ENCODE data around the gene LHX5.
"Not testable (repeated sequence)": the region's sequence is repeated elsewhere in the genome, so short reads cannot be mapped to it uniquely, and the experiment has no call there.

Gene LHX5

DNA sequence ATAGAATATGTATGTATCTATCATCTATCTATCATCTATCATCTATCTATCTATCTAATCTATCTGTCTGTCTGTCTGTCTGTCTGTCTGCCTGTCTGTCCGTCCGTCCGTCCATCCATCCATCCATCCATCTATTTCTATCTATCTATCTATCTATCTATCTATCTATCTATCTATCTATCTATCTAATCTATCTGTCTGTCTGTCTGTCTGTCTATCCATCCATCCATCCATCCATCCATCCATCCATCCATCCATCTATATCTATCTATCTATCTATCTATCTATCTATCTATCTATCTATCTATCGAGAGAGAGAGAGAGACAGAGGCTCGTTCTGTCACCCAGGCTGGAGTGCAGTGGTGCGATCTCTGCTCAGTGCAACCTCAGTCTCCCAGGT is 24.3 kb upstream of the LHX5 start:
- not testable (repeated sequence) for H3K27ac Mint-ChIP-seq (ENCODE audit: low read depth); H3K36me3 Mint-ChIP-seq (ENCODE audit: insufficient read depth); ATAC-seq (replicated peaks; ENCODE audit: extremely low read depth, poor library complexity, severe bottlenecking); H3K9me3 Mint-ChIP-seq; H3K4me1 Mint-ChIP-seq; H3K4me3 Mint-ChIP-seq; DNase-seq (ENCODE audit: low spot score in 2 of 2)
- H3K27me3 Mint-ChIP-seq: peaks cover 24% of the 10 kb centered on the region

DNA sequence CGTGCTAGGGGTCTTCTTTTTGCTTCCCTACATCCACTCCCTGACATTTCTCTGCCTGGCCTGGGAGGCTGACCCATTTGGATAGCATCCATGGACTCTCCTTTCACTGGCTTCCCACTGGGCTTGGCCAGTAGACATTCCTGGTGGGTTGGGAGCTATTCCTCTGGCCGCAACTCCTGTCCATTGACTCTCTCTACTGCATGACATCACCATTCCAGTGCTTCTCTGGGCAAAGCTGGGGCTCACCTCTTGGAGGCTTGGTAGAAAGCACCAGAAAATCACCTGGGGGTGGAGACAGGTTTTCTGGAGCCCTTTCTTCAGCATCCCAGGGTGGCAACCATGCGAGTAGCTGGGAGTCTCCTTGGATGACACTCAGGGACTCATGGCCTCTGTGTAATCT is 16.7 kb upstream of the LHX5 start:
- Mint-ChIP-seq H3K27me3 (peaks cover 76% of the 10 kb centered on the region), H3K4me1 (no peaks in the 10 kb centered on the region), H3K36me3 (ENCODE audit: insufficient read depth) (no peaks in the 10 kb centered on the region), H3K27ac (ENCODE audit: low read depth) (no peak overlapping the region), H3K4me3 (no peak overlapping the region), H3K9me3 (no peaks in the 10 kb centered on the region)
- ATAC-seq (replicated peaks; ENCODE audit: extremely low read depth, poor library complexity, severe bottlenecking) (no peak), DNase-seq (ENCODE audit: low spot score in 2 of 2) (no peak)

DNA sequence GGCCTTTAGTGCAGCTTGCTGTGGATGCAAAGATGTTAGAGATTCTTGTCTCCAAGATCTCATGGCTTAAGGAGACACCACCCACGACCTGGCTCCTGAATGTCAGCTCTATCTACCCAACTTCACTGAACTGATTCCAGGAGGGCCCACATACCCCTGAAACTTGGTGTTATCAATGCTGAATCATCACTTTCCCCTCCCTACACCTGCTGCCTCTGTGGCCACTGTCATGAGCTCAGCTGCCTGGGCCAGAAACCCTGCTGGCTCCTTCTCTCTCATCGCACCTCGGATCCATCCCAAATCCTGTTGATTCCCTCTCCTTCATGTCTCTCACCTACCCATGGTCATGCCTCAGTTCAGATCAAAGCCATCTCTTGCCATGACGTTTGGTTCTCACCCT is 15.1 kb upstream of the LHX5 start:
- Mint-ChIP-seq H3K4me3 (no peak overlapping the region), H3K27ac (ENCODE audit: low read depth) (no peak overlapping the region), H3K27me3 (peaks cover 92% of the 10 kb centered on the region), H3K4me1 (no peaks in the 10 kb centered on the region), H3K9me3 (no peaks in the 10 kb centered on the region), H3K36me3 (ENCODE audit: insufficient read depth) (no peaks in the 10 kb centered on the region)
- ATAC-seq (replicated peaks; ENCODE audit: extremely low read depth, poor library complexity, severe bottlenecking): no peak
- no peak for DNase-seq (ENCODE audit: low spot score in 2 of 2)

DNA sequence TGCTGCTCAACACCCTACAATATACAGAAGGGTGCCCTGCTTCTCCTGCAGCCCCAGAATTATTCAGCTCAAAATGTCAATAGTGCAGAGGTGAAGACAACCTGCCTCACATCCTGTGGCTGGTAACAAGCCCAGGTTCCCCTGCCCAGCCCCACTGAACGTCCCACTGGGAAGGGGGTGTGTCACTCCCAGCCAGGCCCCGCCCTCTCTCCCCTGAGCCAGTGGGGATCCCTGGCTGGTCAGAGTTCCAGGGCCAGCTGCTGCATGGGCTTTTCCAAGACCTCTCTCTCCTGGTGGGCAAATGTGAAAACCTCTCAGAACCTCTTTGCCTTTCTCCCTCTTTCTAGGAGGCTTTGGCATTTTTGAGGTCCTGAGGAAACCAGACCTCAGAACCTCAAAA is 13.7 kb upstream of the LHX5 start:
- H3K27me3 Mint-ChIP-seq: peaks cover 93% of the 10 kb centered on the region
- ATAC-seq (replicated peaks; ENCODE audit: extremely low read depth, poor library complexity, severe bottlenecking): no peak
- H3K36me3 Mint-ChIP-seq (ENCODE audit: insufficient read depth): no peaks in the 10 kb centered on the region
- no peaks in the 10 kb centered on the region for H3K9me3 Mint-ChIP-seq
- no peak overlapping the region for H3K4me3 Mint-ChIP-seq
- H3K27ac Mint-ChIP-seq (ENCODE audit: low read depth): no peak overlapping the region
- no peaks in the 10 kb centered on the region for H3K4me1 Mint-ChIP-seq
- DNase-seq (ENCODE audit: low spot score in 2 of 2): no peak

DNA sequence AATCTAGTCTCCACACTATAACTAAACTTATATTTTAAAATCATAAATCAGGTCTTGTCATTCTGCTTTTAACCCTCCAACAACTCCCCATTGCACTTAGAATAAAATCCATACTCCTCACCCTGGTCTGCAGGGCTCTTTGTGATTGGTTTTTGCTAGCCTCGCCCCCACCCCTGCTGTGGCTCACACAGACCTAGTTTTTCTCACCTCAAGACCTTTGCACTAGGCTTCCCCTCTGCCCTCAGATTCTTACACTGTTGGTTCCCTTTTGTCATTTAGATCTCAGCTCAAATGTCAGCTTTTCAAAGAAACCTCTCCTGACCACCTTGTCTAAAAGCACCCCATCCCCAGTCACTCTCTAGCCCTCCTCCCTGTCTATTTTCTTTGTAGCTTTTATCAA is 10.7 kb upstream of the LHX5 start:
- H3K9me3 Mint-ChIP-seq: no peaks in the 10 kb centered on the region
- H3K4me3 Mint-ChIP-seq: no peak overlapping the region
- DNase-seq (ENCODE audit: low spot score in 2 of 2): no peak
- H3K4me1 Mint-ChIP-seq: peaks cover 5% of the 10 kb centered on the region
- peaks cover 93% of the 10 kb centered on the region for H3K27me3 Mint-ChIP-seq
- no peak overlapping the region for H3K27ac Mint-ChIP-seq (ENCODE audit: low read depth)
- ATAC-seq (replicated peaks; ENCODE audit: extremely low read depth, poor library complexity, severe bottlenecking): no peak
- H3K36me3 Mint-ChIP-seq (ENCODE audit: insufficient read depth): peaks cover 3% of the 10 kb centered on the region

DNA sequence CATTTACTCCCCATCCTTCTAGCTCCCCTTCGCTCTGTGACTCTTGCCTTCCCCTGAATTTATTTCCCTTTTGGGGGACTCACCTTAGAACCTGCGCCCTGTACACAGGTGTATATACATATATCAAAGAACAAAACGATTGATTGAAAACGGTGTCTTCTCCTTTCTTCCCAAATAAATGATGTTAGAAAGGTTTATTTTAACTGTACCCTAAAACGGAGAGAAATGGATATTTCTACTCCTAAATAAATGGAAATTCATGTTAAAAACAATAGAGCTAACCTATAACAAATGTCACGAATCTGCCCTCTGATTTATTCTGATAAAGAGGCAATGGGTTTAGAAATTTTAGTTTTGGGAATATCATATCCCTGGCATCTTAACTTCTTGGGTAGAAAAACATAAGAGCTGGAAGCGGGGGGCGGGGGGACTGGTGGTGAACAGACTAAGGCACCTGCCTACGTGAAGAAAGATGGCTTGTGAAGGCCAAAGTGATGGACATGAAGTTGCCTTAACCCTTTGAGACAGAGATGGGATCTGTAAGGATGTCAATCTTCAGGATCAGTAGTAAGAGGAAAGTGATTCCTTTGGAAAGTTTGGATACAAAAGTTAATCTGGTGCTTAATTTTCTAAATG is 8.8 kb upstream of the LHX5 start:
- H3K4me1 Mint-ChIP-seq: peaks cover 5% of the 10 kb centered on the region
- H3K36me3 Mint-ChIP-seq (ENCODE audit: insufficient read depth): peaks cover 3% of the 10 kb centered on the region
- no peak for DNase-seq (ENCODE audit: low spot score in 2 of 2)
- no peak overlapping the region for H3K27ac Mint-ChIP-seq (ENCODE audit: low read depth)
- H3K4me3 Mint-ChIP-seq: no peak overlapping the region
- H3K9me3 Mint-ChIP-seq: no peaks in the 10 kb centered on the region
- ATAC-seq (replicated peaks; ENCODE audit: extremely low read depth, poor library complexity, severe bottlenecking): no peak
- H3K27me3 Mint-ChIP-seq: peaks cover 86% of the 10 kb centered on the region

DNA sequence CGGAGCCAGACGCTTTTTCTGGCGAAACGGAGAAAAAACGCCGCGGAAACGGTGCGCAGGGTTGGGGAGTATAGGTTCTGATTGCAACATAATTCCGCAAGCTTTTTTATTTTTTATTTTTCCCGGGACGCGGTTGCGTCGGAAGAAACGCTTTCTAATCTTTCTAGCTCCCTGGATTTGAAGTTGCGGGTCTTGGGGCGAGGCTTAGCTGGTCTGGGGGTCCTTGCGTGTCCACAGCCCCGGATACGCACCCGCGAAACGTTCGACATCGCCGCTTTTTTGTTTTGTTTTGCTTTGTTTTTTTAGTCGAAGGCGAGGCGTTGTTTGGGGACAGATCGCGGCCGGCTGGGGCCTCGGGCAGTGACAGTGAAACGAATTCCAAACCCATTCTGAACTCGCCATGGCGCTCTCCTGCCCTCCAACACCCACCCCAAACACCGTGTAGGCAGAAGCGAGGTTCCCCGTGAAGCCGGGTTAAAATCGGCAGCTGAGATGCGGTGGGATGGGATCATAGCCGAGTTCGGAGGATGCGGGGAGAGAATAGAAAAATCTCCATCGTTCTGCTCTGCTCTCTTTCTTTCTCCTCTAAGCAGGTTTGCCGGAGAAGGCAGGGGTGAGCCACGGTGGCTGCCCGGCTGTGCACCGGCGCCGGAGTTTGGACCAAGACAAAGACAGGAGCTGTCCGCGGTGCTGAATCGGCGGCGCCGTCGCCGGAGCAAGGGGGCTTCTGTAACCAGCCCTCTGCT is 8.1 kb upstream of the LHX5 start:
- Mint-ChIP-seq H3K36me3 (ENCODE audit: insufficient read depth) (peaks cover 3% of the 10 kb centered on the region), H3K4me3 (no peak overlapping the region), H3K9me3 (no peaks in the 10 kb centered on the region), H3K27me3 (peaks cover 90% of the 10 kb centered on the region), H3K4me1 (peaks cover 10% of the 10 kb centered on the region), H3K27ac (ENCODE audit: low read depth) (no peak overlapping the region)
- ATAC-seq (replicated peaks; ENCODE audit: extremely low read depth, poor library complexity, severe bottlenecking) (no peak), DNase-seq (ENCODE audit: low spot score in 2 of 2) (no peak)

DNA sequence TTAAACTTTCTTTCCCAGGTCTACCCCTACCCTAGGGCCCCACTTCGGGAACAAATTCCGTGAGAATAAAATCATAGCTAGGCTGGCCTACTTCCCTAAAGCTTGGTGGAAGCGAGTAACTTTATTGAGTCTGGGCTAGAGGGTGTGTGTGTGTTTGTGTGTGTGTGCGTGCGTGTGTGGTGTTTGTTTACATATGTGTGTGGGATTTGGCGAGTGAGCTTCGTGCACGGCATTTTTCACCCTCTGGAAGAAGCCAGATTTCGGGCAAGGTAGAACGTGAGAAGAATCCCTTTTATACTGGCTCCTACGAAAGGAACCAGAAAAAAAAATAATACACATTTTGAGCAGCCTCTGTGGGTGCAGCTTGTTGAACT is 7.5 kb upstream of the LHX5 start:
- Mint-ChIP-seq H3K9me3 (no peaks in the 10 kb centered on the region), H3K4me3 (no peak overlapping the region), H3K4me1 (peaks cover 15% of the 10 kb centered on the region), H3K36me3 (ENCODE audit: insufficient read depth) (peaks cover 3% of the 10 kb centered on the region), H3K27me3 (peaks cover 92% of the 10 kb centered on the region), H3K27ac (ENCODE audit: low read depth) (no peak overlapping the region)
- no peak for ATAC-seq (replicated peaks; ENCODE audit: extremely low read depth, poor library complexity, severe bottlenecking)
- no peak for DNase-seq (ENCODE audit: low spot score in 2 of 2)

DNA sequence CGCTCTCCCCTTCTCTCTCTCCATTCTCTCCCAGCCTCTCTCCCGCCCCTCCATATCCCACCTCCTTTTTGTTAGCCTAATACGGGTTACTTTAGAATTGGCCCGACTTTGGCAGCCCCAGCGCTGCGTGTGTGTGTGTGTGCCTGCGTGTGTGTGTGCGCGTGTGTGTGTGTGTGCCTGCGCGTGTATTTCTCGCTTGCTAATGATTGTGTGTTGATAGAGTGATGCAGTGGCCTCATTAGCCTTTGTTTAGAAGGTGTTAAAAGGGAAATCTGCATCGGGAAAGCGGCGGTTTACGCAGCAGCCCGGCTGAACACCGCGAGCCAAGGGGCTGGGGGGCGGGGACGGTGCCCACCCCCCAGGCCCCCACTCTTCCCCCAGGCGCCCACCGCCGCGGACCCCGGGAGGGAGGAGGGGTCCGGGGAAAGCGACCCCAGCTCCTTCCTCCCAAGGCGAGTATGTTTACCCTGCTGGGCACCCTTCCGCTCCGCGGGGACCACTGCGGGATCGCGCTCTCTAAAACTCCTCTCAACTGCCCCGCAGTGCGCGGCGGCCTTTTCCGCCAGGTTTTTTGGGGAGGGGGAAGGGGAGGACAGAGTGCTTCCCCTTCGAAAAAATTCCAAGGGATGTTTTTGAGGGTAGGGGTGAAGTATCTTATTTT is 6.8 kb upstream of the LHX5 start:
- ATAC-seq (replicated peaks; ENCODE audit: extremely low read depth, poor library complexity, severe bottlenecking) (no peak), DNase-seq (ENCODE audit: low spot score in 2 of 2) (no peak)
- H3K4me3 Mint-ChIP-seq: no peak overlapping the region
- peaks cover 18% of the 10 kb centered on the region for H3K4me1 Mint-ChIP-seq
- no peaks in the 10 kb centered on the region for H3K9me3 Mint-ChIP-seq
- H3K27me3 Mint-ChIP-seq: peaks cover 92% of the 10 kb centered on the region
- H3K27ac Mint-ChIP-seq (ENCODE audit: low read depth): no peak overlapping the region
- H3K36me3 Mint-ChIP-seq (ENCODE audit: insufficient read depth): peaks cover 3% of the 10 kb centered on the region

DNA sequence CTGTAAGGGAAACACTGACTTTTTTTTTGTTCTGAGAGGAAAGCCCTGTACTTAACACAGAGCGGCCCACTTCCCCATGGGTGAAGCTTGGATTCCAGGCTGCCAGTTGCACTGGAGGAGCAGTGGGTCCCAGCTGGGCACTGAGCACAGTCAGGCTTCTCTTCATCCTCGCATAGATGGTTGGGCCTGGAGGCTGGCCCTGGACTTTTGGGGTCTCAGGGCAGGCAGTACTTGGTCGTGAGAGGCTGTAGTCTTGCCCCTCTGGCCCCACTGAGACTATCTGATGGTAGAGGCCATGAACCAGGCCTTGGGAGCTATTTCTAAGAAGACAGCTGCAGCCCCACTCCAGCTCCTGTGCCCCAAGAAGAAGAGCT is 6.2 kb upstream of the LHX5 start:
- DNase-seq (ENCODE audit: low spot score in 2 of 2) (no peak), ATAC-seq (replicated peaks; ENCODE audit: extremely low read depth, poor library complexity, severe bottlenecking) (no peak)
- Mint-ChIP-seq H3K9me3 (no peaks in the 10 kb centered on the region), H3K27me3 (peaks cover 92% of the 10 kb centered on the region), H3K27ac (ENCODE audit: low read depth) (no peak overlapping the region), H3K4me3 (no peak overlapping the region), H3K4me1 (peaks cover 18% of the 10 kb centered on the region), H3K36me3 (ENCODE audit: insufficient read depth) (peaks cover 3% of the 10 kb centered on the region)

DNA sequence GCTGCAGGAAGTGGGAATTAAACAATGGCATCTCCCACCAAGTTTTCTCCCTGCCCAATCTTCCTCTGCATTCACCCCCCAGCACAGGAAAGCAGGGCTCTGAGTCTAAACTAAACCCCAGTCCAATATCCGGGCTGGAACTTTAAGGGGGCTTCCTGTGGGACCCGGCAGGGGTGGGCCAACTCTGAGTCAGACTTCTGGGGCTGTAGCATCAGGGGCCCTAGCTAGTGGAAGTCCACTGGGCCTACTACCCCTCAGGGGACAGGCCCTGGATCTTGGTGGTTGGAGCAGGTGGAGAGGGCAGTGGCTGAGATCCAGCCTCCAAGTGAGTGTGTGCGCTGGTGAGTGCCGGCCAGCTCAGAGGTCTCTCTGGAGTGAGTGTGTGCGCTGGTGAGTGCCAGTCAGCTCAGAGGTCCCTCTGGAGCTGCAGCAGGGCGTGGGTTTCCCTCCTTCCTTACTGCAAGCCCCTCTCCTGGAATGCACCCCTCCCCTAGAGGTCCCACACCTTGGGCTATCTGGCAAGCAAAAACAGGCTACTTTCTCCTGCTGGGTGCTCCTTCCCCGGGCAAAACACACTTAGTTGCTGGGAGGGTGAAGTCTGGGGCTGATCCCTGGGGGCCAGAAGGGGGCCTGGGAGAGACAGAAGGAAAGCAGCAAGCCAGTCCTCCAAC is 5.6 kb upstream of the LHX5 start:
- no peak overlapping the region for H3K4me3 Mint-ChIP-seq
- peaks cover 3% of the 10 kb centered on the region for H3K36me3 Mint-ChIP-seq (ENCODE audit: insufficient read depth)
- ATAC-seq (replicated peaks; ENCODE audit: extremely low read depth, poor library complexity, severe bottlenecking) (no peak), DNase-seq (ENCODE audit: low spot score in 2 of 2) (no peak)
- peaks cover 18% of the 10 kb centered on the region for H3K4me1 Mint-ChIP-seq
- no peak overlapping the region for H3K27ac Mint-ChIP-seq (ENCODE audit: low read depth)
- no peaks in the 10 kb centered on the region for H3K9me3 Mint-ChIP-seq
- H3K27me3 Mint-ChIP-seq: peaks cover 92% of the 10 kb centered on the region

DNA sequence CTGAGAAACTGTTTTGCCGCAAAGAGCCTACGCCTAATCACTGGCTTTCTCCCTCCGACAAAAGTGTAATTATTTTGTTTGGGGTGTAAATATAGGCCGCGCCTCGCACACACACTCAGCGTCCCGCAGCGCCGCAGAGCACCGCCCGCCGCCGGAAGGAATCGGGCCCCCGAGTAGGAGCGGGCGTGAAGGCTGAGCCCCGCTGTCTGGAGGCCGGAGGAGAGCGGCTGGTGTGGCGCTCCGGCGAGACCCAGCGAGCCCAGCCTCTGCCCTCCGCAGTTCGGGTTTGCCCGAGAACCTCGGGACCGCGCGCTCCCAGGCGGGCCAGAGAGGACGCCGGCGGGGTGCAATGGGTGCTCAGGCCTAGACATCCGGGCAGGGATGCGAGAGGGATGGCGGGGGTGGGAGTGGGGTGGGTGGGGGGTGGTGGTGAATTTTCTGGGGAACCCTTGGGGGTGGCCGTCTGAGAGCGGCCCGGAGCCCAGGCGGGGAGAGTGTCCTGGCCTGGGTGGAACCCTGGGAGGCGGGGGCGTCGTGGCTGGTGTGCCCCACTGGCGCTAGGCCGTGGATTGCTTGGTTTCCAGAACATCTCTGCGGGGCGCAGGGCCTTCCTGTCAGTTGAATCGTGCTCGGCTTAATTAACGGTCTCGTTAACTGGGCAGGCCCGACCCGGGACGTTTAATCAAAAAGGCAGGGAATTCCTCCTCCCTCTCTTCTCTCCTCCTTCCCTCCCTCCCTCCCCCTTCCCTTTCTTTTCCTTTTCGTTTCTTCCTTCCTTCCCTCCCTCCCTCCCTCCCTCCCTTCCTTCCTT is 4.7 kb upstream of the LHX5 start:
- peaks cover 3% of the 10 kb centered on the region for H3K36me3 Mint-ChIP-seq (ENCODE audit: insufficient read depth)
- H3K27me3 Mint-ChIP-seq: peaks cover 90% of the 10 kb centered on the region
- ATAC-seq (replicated peaks; ENCODE audit: extremely low read depth, poor library complexity, severe bottlenecking): no peak

More for the DNA sequence above, 4.7 kb upstream of the LHX5 start:
- Mint-ChIP-seq H3K9me3 (no peaks in the 10 kb centered on the region), H3K4me3 (no peak overlapping the region), H3K27ac (ENCODE audit: low read depth) (no peak overlapping the region), H3K4me1 (peaks cover 18% of the 10 kb centered on the region)
- no peak for DNase-seq (ENCODE audit: low spot score in 2 of 2)
